B cell (primary cell): ENCODE data around the gene SERGEF. TPM values are rescaled to one million over a fixed set of nuclear protein-coding genes. Genes with fewer than 3 reads are reported as not detected.

Experiments used
- ATAC-seq: fragments of 200-7000 bp; cut with Tn5 transposase; one replicate; pipeline ENCODE4 v1.10.0; 2021; ENCODE audit warnings: low read depth, mild to moderate bottlenecking, moderate number of reproducible peaks, moderate library complexity
- CTCF ChIA-PET: fragments of 350-600 bp; sonication (Branson Sonifier 250); formaldehyde crosslinking; loops from one replicate; lab custom pipeline; 2021; ENCODE audit warnings: antibody characterized with exemption, inconsistent platforms; lab: Charles Lee
- POLR2A ChIA-PET: fragments of 350-600 bp; sonication (Branson Sonifier 250); formaldehyde crosslinking; loops from one replicate; lab custom pipeline; 2021; ENCODE audit warnings: antibody characterized with exemption; lab: Charles Lee
- DNase-seq: peaks from one replicate; pipeline ENCODE4 v3.0.0; 2013
- H2AFZ ChIP-seq: 2 replicates; pipeline ENCODE4 v1.6.1; 2012; ENCODE audit warnings: mild to moderate bottlenecking, low read depth, low read length; ENCODE audit not compliant: insufficient read depth, poor library complexity, severe bottlenecking
- H3K27ac ChIP-seq, 2 donors: 1 replicate in 1 of 2; 2 replicates in 1 of 2; pipeline ENCODE4 v1.5.1; 2012 to 2013; ENCODE audit warnings: low read length in 2 of 2, mild to moderate bottlenecking in 2 of 2, moderate library complexity in 1 of 2
- H3K27me3 ChIP-seq, 4 experiments: fragments of 200-600 bp in 1 of 4; sonication (generic) in 1 of 4; replicated peaks in 1 of 4; 1 replicate in 2 of 4; 2 replicates in 2 of 4; pipeline versions ENCODE4 v1.6.1 to v1.7.0; 2013 to 2016; ENCODE audit warnings: low read length in 3 of 4, mild to moderate bottlenecking in 2 of 4, mixed read lengths in 1 of 4, moderate library complexity in 1 of 4; ENCODE audit not compliant: insufficient read depth in 4 of 4, control insufficient read depth in 3 of 4; ENCODE audit errors: control extremely low read depth in 1 of 4
- H3K36me3 ChIP-seq, 2 experiments: replicated peaks in 1 of 2; 1 replicate in 1 of 2; 2 replicates in 1 of 2; pipeline versions ENCODE4 v1.6.1 to v1.7.1; 2013; ENCODE audit warnings: low read length in 1 of 2; ENCODE audit not compliant: insufficient read depth in 2 of 2, control insufficient read depth in 1 of 2; ENCODE audit errors: control extremely low read depth in 1 of 2, extremely low read depth in 1 of 2
- H3K4me1 ChIP-seq, 2 donors: fragments of 200-600 bp in 1 of 2; sonication (generic) in 1 of 2; 1 replicate in 1 of 2; 2 replicates in 1 of 2; pipeline versions ENCODE4 v1.5.1 to v1.6.1; 2013 to 2017; ENCODE audit warnings: low read length in 2 of 2; ENCODE audit not compliant: control insufficient read depth in 2 of 2, insufficient read depth in 2 of 2
- H3K4me2 ChIP-seq: replicated peaks from 2 replicates; pipeline ENCODE3; 2012; ENCODE audit warnings: mild to moderate bottlenecking, low read depth, low read length; ENCODE audit not compliant: poor library complexity, severe bottlenecking
- H3K4me3 ChIP-seq, 5 experiments: fragments of 200-600 bp in 1 of 5; sonication (generic) in 1 of 5; 1 replicate in 3 of 5; 2 replicates in 2 of 5; pipeline versions ENCODE4 v1.5.1 to v1.7.0; 2011 to 2016; ENCODE audit warnings: low read length in 4 of 5, mild to moderate bottlenecking in 4 of 5, low read depth in 2 of 5, control low read depth in 1 of 5, moderate library complexity in 1 of 5; ENCODE audit not compliant: insufficient read depth in 1 of 5; ENCODE audit errors: control extremely low read depth in 1 of 5, extremely low read depth in 1 of 5
- H3K79me2 ChIP-seq: fragments of 200-600 bp; sonication (generic); one replicate; pipeline ENCODE4 v1.6.0; 2016; ENCODE audit warnings: low read length; ENCODE audit not compliant: control insufficient read depth, insufficient read depth
- H3K9ac ChIP-seq: fragments of 200-600 bp; sonication (generic); 2 replicates; pipeline ENCODE4 v1.6.1; 2017; ENCODE audit warnings: mild to moderate bottlenecking, low read length, moderate library complexity
- H3K9me3 ChIP-seq, 3 donors: one replicate each; pipeline versions ENCODE4 v1.6.1 to v1.7.1; 2013; ENCODE audit warnings: low read length in 2 of 3; ENCODE audit not compliant: control insufficient read depth in 2 of 3, insufficient read depth in 1 of 3; ENCODE audit errors: control extremely low read depth in 1 of 3
- H4K20me1 ChIP-seq: 2 replicates; pipeline ENCODE4 v1.6.0; 2012; ENCODE audit warnings: mild to moderate bottlenecking, low read length; ENCODE audit not compliant: insufficient read depth, control insufficient read depth, poor library complexity, severe bottlenecking
- H3K27ac Mint-ChIP-seq: one replicate; pipeline ENCODE4 v1.8.0; 2021; ENCODE audit warnings: mixed read lengths
- H3K27me3 Mint-ChIP-seq: one replicate; pipeline ENCODE4 v1.8.0; 2021; ENCODE audit warnings: mixed read lengths
- H3K4me1 Mint-ChIP-seq: one replicate; pipeline ENCODE4 v1.8.0; 2021; ENCODE audit warnings: mixed read lengths
- H3K4me3 Mint-ChIP-seq: one replicate; pipeline ENCODE4 v1.8.0; 2021; ENCODE audit warnings: mixed read lengths
- H3K9me3 Mint-ChIP-seq: one replicate; pipeline ENCODE4 v1.8.0; 2022; ENCODE audit warnings: mixed read lengths; ENCODE audit not compliant: insufficient read depth
- CTCF ChIP-seq: fragments of 200-600 bp; IDR thresholded peaks from one replicate; pipeline ENCODE4 v1.8.0; 2022; ENCODE audit warnings: antibody characterized with exemption, mild to moderate bottlenecking
- EZH2 ChIP-seq: IDR thresholded peaks from 2 replicates; pipeline ENCODE4 v1.6.1; 2012; ENCODE audit warnings: borderline replicate concordance, low read depth, mild to moderate bottlenecking, moderate library complexity, low read length; ENCODE audit not compliant: insufficient read depth, poor library complexity, severe bottlenecking
- WGBS: methylation state at CpG from one replicate; pipeline ENCODE4 v1.1.5; 2013; ENCODE audit warnings: missing lambda C conversion rate; ENCODE audit not compliant: insufficient coverage; 5-methylcytosine and 5-hydroxymethylcytosine counted together
- intact Hi-C: fragments of 100-400 bp; cut with micrococcal nuclease; formaldehyde crosslinking; loops from one replicate; pipeline ENCODE4 v1.10.0; 2022
- polyA plus RNA-seq: library from polyadenylated mRNA; depleted of rRNA; stranded (reverse); fragments of >200 nt; gene quantifications from 2 replicates; pipeline ENCODE4 v1.2.3, GENCODE V29; 2012
- total RNA-seq, 2 donors: library from RNA; stranded (reverse); fragments of 120-200 nt in 1 of 2; gene quantifications; 1 replicate in 1 of 2; 2 replicates in 1 of 2; pipeline versions ENCODE4 v1.2.3 to v1.2.4, GENCODE V29; 2013 to 2022

The SERGEF gene
- total and polyA plus RNA-seq, 2 donors (not counting 1 experiment from before 2014, with no cell fraction given): 24.2 to 54.3 TPM

- no peak for DNase-seq
- H4K20me1 ChIP-seq: no peaks in the 10 kb centered on the region
- intact Hi-C loops: no loop called here
- H3K4me1 ChIP-seq: no peaks in the 10 kb centered on the region
- POLR2A ChIA-PET: no interaction called here
- no peak overlapping the region for H3K4me2 ChIP-seq
- H3K27me3 ChIP-seq: no peaks in the 10 kb centered on the region
- H3K27ac ChIP-seq: no peak overlapping the region
- H3K4me1 Mint-ChIP-seq: no peaks in the 10 kb centered on the region
- no peaks in the 10 kb centered on the region for H3K9me3 Mint-ChIP-seq
- H3K36me3 ChIP-seq: peaks cover 5 to 44% of the 10 kb centered on the region in 2 experiments
- no peaks in the 10 kb centered on the region for H3K9me3 ChIP-seq
- H3K27me3 Mint-ChIP-seq: no peaks in the 10 kb centered on the region
- no peak overlapping the region for H3K4me3 Mint-ChIP-seq
- no peak for TF ChIP-seq EZH2
- no peak for TF ChIP-seq CTCF
- no peaks in the 10 kb centered on the region for H3K79me2 ChIP-seq
- no peak overlapping the region for H2AFZ ChIP-seq
- no peak overlapping the region for H3K4me3 ChIP-seq
- H3K9ac ChIP-seq: no peak overlapping the region
- no peak for ATAC-seq
- CTCF ChIA-PET: interaction anchor here (0.8 to 1.0 kb wide), 3 partner anchors 15 to 111 kb away, joined by 3 to 4 read pairs (median 3); no protein-coding TSS in a partner anchor
- 97% methylated on average over 3 of the region's 4 CpGs for WGBS
- H3K27ac Mint-ChIP-seq: no peak overlapping the region
These were observed 7.3 kb downstream of the SERGEF start for GRCh38 chr11:18005376-18006129.

GRCh38 chr11:18001191-18001590 lies 11.7 kb downstream of the SERGEF start:
- DNase-seq: no peak
- no peak overlapping the region for H3K4me3 ChIP-seq
- H3K9ac ChIP-seq: no peak overlapping the region
- WGBS: no CpG with 5 or more reads among the region's 2 CpGs
- H3K79me2 ChIP-seq: no peaks in the 10 kb centered on the region
- intact Hi-C loops: no loop called here
- no peak for ATAC-seq
- Mint-ChIP-seq H3K4me1 (no peaks in the 10 kb centered on the region), H3K9me3 (no peaks in the 10 kb centered on the region), H3K4me3 (no peak overlapping the region), H3K27ac (no peak overlapping the region), H3K27me3 (no peaks in the 10 kb centered on the region)
- H2AFZ ChIP-seq: no peak overlapping the region
- peaks cover 5 to 76% of the 10 kb centered on the region in 2 experiments for H3K36me3 ChIP-seq
- CTCF ChIA-PET: no interaction called here
- no peak overlapping the region for H3K27ac ChIP-seq
- no peaks in the 10 kb centered on the region for H3K27me3 ChIP-seq
- no peaks in the 10 kb centered on the region for H3K4me1 ChIP-seq
- no peaks in the 10 kb centered on the region for H3K9me3 ChIP-seq
- POLR2A ChIA-PET: no interaction called here
- TF ChIP-seq CTCF: no peak
- no peak for TF ChIP-seq EZH2
- no peak overlapping the region for H3K4me2 ChIP-seq
- no peaks in the 10 kb centered on the region for H4K20me1 ChIP-seq
